Measurements from ENCODE around the gene DPYSL4. TPM values are rescaled to one million over a fixed set of nuclear protein-coding genes. Genes with fewer than 3 reads are reported as not detected.

DPYSL4 gene
- total RNA-seq, 4 donors from 2014 or later, result 1.1 to 1.3 TPM; not detected in 2

GRCh38 chr10:132174237-132174636, 12.5 kb upstream of the DPYSL4 start:
- no peak for DNase-seq (ENCODE audit: low spot score in 2 of 2)
- no peak for TF ChIP-seq POLR2A (IDR thresholded peaks at IDR 0.05)
- no peak for TF ChIP-seq CTCF (IDR thresholded peaks at IDR 0.05)
- WGBS, 2 donors, result 88 to 89% methylated on average over 11 of the region's 11 CpGs
- H3K4me3 ChIP-seq (ENCODE audit: low read depth, poor library complexity, severe bottlenecking), result no peak overlapping the region
- intact Hi-C loops (cut with DNase I; ENCODE audit: low total_unique reads), result no loop called here

GRCh38 chr10:132175408-132175807, 11.3 kb upstream of the DPYSL4 start:
- intact Hi-C loops (cut with DNase I; ENCODE audit: low total_unique reads), result no loop called here
- 47 to 51% methylated on average over 5 to 6 of the region's 6 CpGs for WGBS, 2 donors
- TF ChIP-seq POLR2A (IDR thresholded peaks at IDR 0.05), result no peak
- no peak for TF ChIP-seq CTCF (IDR thresholded peaks at IDR 0.05)
- H3K4me3 ChIP-seq (ENCODE audit: low read depth, poor library complexity, severe bottlenecking), result no peak overlapping the region
- DNase-seq (ENCODE audit: low spot score in 2 of 2), result no peak

GRCh38 chr10:132175907-132176581, 10.7 kb upstream of the DPYSL4 start:
- TF ChIP-seq CTCF (IDR thresholded peaks at IDR 0.05) (no peak), POLR2A (IDR thresholded peaks at IDR 0.05) (no peak)
- no peak for DNase-seq (ENCODE audit: low spot score in 2 of 2)
- intact Hi-C loops (cut with DNase I; ENCODE audit: low total_unique reads), result no loop called here
- H3K4me3 ChIP-seq (ENCODE audit: low read depth, poor library complexity, severe bottlenecking), result no peak overlapping the region
- WGBS, 2 donors, result 12 to 13% methylated on average over 15 to 16 of the region's 16 CpGs

- intact Hi-C loops (cut with DNase I; ENCODE audit: low total_unique reads), result no loop called here
- TF ChIP-seq CTCF (IDR thresholded peaks at IDR 0.05) (no peak), POLR2A (IDR thresholded peaks at IDR 0.05) (no peak)
- 64 to 65% methylated on average over 19 of the region's 19 CpGs for WGBS, 2 donors
Measured at GRCh38 chr10:132176623-132177500, 9.9 kb upstream of the DPYSL4 start.

GRCh38 chr10:132178046-132178445, 8.7 kb upstream of the DPYSL4 start:
- no peak overlapping the region for H3K4me3 ChIP-seq (ENCODE audit: low read depth, poor library complexity, severe bottlenecking)
- intact Hi-C loops (cut with DNase I; ENCODE audit: low total_unique reads), result no loop called here
- TF ChIP-seq CTCF (IDR thresholded peaks at IDR 0.05) (no peak), POLR2A (IDR thresholded peaks at IDR 0.05) (no peak)
- 66% methylated on average over 6 of the region's 6 CpGs for WGBS, 2 donors
- no peak for DNase-seq (ENCODE audit: low spot score in 2 of 2)

More at GRCh38 chr10:132176623-132177500, 9.9 kb upstream of the DPYSL4 start:
- DNase-seq (ENCODE audit: low spot score in 2 of 2), result no peak
- no peak overlapping the region for H3K4me3 ChIP-seq (ENCODE audit: low read depth, poor library complexity, severe bottlenecking)

Data from lower leg skin (tissue), 4 donors.